Activated CD4-positive, alpha-beta memory T cell treated with anti-CD3 and anti-CD28 coated beads for 36 hours (primary cell): ENCODE measurements around the gene MPND. TPM values are rescaled to one million over a fixed set of nuclear protein-coding genes. Genes with fewer than 3 reads are reported as not detected.
A peak's percentile ranks its signal among the peaks of the same experiment; 100 is the strongest.

Experiments
- CTCF ChIA-PET: fragments of 350-600 bp; sonication (Branson Sonifier 250); formaldehyde crosslinking; loops from one replicate; lab custom pipeline; 2021; ENCODE audit warnings: antibody characterized with exemption, inconsistent platforms; lab: Charles Lee
- POLR2A ChIA-PET: fragments of 350-600 bp; sonication (Branson Sonifier 250); formaldehyde crosslinking; loops from one replicate; lab custom pipeline; 2021; ENCODE audit warnings: antibody characterized with exemption; lab: Charles Lee
- DNase-seq: peaks from one replicate; pipeline ENCODE4 v3.0.0-alpha.2; 2020
- H3K27ac Mint-ChIP-seq: one replicate; pipeline ENCODE4 v1.8.0; 2021; ENCODE audit warnings: mixed read lengths
- H3K27me3 Mint-ChIP-seq: one replicate; pipeline ENCODE4 v1.8.0; 2021; ENCODE audit warnings: mixed read lengths
- H3K36me3 Mint-ChIP-seq: one replicate; pipeline ENCODE4 v1.8.0; 2021; ENCODE audit warnings: mixed read lengths
- H3K4me1 Mint-ChIP-seq: one replicate; pipeline ENCODE4 v1.8.0; 2021; ENCODE audit warnings: low read depth, mixed read lengths
- H3K4me3 Mint-ChIP-seq: one replicate; pipeline ENCODE4 v1.8.0; 2021; ENCODE audit warnings: mild to moderate bottlenecking, mixed read lengths
- H3K9me3 Mint-ChIP-seq: one replicate; pipeline ENCODE4 v1.8.0; 2021; ENCODE audit warnings: mixed read lengths
- intact Hi-C: fragments of 100-400 bp; cut with micrococcal nuclease; formaldehyde crosslinking; loops from one replicate; pipeline ENCODE4 v1.15.1; 2023
- total RNA-seq, 2 experiments: library from RNA; stranded (reverse); gene quantifications; one replicate each; pipeline ENCODE4 v1.2.3, GENCODE V29; 2021

The MPND gene
- total RNA-seq, 2 experiments from 2014 or later = 19.6 to 22.6 TPM

DNA sequence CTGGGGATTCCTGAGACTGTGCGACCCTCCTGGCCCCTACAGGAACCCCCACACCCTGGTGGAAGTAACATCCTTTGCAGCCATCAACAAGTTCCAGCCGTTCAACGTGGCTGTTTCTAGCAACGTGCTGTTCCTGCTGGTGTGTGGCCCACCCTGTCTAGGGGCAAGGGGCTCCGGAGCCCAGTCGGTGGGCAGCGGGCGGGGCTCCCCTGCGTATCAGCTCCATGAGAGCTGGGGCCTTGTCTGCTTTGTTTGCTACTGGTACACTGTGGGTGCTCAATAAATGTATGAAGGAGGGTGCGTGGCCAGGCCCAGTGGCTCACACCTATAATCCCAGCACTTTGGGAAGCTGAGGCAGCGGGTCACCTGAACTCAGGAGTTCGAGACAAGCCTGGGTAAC lies 10.9 kb downstream of the MPND start:
- Mint-ChIP-seq H3K27ac (no peak overlapping the region), H3K36me3 (peaks cover 2% of the 10 kb centered on the region), H3K4me1 (no peaks in the 10 kb centered on the region), H3K9me3 (no peaks in the 10 kb centered on the region), H3K27me3 (no peaks in the 10 kb centered on the region), H3K4me3 (no peak overlapping the region)
- CTCF ChIA-PET = interaction anchor here (0.6 to 4.6 kb wide), 4 partner anchors 11 to 86 kb away, joined by 3 to 93 read pairs (median 24); partner anchors contain the start of gene MPND
- POLR2A ChIA-PET = interaction anchor here (0.6 kb wide), 1 partner anchor 111 kb away, joined by 3 read pairs; no protein-coding TSS in a partner anchor
- no peak for DNase-seq
- intact Hi-C loops = no loop called here

- Mint-ChIP-seq H3K4me3 (no peak overlapping the region), H3K27ac (no peak overlapping the region)
- CTCF ChIA-PET = interaction anchor here (0.6 to 4.6 kb wide), 3 partner anchors 14 to 87 kb away, joined by 3 to 93 read pairs (median 3); no protein-coding TSS in a partner anchor
These were observed 11.5 kb downstream of the MPND start for GRCh38 chr19:4354897-4355296.

DNA sequence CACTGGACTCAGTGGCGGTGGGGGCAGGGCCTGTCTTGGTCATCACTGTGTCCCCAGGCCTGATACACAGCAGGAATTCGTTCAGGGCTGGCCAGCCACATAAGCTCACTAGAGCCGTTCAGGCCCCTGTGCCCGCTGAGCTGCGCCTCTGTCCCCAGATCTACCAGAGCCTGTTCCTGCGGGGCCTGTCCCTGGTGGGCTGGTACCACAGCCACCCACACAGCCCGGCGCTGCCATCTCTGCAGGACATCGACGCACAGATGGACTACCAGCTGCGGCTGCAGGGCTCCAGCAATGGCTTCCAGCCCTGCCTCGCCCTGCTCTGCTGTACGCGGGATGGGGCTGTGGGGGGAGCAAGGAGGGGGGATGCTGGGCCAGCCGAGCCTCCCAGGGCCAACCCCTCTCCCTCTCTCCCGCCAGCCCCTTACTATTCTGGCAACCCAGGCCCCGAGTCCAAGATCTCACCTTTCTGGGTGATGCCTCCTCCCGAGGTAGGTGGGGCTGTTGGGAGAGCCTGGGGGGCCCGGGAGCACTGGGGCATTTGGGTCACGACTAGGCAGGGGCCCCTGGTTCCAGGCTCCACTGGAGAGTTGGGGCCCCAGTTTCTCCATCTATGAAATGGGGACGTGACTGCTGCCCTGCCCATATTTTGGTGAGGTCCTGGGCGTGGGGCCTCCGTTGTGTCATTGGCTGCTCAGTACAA lies 13.9 kb downstream of the MPND start:
- intact Hi-C loops = no loop called here
- Mint-ChIP-seq H3K4me1 (no peaks in the 10 kb centered on the region), H3K9me3 (no peaks in the 10 kb centered on the region), H3K36me3 (peaks cover 9% of the 10 kb centered on the region), H3K4me3 (no peak overlapping the region), H3K27ac (no peak overlapping the region), H3K27me3 (no peaks in the 10 kb centered on the region)
- POLR2A ChIA-PET = interaction anchor here (0.6 kb wide), 1 partner anchor 22 kb away, joined by 5 read pairs; no protein-coding TSS in a partner anchor
- no peak for DNase-seq
- CTCF ChIA-PET = interaction anchor here (0.6 to 1.2 kb wide), 4 partner anchors 12 to 254 kb away, joined by 3 to 7 read pairs (median 4); partner anchors contain the start of gene MPND

More at GRCh38 chr19:4354897-4355296, 11.5 kb downstream of the MPND start:
- no peaks in the 10 kb centered on the region for H3K9me3 Mint-ChIP-seq
- H3K4me1 Mint-ChIP-seq = no peaks in the 10 kb centered on the region
- DNase-seq = no peak
- intact Hi-C loops = no loop called here
- no peaks in the 10 kb centered on the region for H3K27me3 Mint-ChIP-seq
- POLR2A ChIA-PET = interaction anchor here (0.6 to 0.8 kb wide), 2 partner anchors 115 to 186 kb away, joined by 3 to 5 read pairs; no protein-coding TSS in a partner anchor
- H3K36me3 Mint-ChIP-seq = peaks cover 2% of the 10 kb centered on the region

DNA sequence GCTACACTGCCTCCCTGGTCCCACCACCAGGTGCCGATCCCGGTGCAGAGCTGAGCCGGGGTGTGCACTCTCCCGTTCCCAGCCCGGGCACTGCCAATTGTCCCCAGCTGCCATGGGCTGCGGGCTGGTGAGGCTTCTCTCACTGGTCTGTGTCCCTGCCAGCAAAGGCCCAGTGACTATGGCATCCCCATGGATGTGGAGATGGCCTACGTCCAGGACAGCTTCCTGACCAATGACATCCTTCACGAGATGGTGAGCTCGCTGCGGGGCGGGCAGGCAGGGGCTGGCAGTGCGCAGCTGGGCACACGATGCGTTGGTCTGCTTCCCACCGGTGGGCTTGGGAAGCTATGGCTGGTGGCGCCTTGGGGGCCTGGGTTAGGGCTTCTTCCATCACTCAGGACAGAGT lies 14.6 kb downstream of the MPND start:
- H3K27ac Mint-ChIP-seq = no peak overlapping the region
- H3K4me3 Mint-ChIP-seq = no peak overlapping the region
- H3K4me1 Mint-ChIP-seq = no peaks in the 10 kb centered on the region
- H3K27me3 Mint-ChIP-seq = no peaks in the 10 kb centered on the region
- no peak for DNase-seq
- ChIA-PET POLR2A (no interaction called here), CTCF (interaction anchor here (0.6 kb wide), 2 partner anchors 16 to 253 kb away, joined by 3 to 7 read pairs; no protein-coding TSS in a partner anchor)
- no peaks in the 10 kb centered on the region for H3K9me3 Mint-ChIP-seq
- intact Hi-C loops = no loop called here
- peaks cover 9% of the 10 kb centered on the region for H3K36me3 Mint-ChIP-seq

DNA sequence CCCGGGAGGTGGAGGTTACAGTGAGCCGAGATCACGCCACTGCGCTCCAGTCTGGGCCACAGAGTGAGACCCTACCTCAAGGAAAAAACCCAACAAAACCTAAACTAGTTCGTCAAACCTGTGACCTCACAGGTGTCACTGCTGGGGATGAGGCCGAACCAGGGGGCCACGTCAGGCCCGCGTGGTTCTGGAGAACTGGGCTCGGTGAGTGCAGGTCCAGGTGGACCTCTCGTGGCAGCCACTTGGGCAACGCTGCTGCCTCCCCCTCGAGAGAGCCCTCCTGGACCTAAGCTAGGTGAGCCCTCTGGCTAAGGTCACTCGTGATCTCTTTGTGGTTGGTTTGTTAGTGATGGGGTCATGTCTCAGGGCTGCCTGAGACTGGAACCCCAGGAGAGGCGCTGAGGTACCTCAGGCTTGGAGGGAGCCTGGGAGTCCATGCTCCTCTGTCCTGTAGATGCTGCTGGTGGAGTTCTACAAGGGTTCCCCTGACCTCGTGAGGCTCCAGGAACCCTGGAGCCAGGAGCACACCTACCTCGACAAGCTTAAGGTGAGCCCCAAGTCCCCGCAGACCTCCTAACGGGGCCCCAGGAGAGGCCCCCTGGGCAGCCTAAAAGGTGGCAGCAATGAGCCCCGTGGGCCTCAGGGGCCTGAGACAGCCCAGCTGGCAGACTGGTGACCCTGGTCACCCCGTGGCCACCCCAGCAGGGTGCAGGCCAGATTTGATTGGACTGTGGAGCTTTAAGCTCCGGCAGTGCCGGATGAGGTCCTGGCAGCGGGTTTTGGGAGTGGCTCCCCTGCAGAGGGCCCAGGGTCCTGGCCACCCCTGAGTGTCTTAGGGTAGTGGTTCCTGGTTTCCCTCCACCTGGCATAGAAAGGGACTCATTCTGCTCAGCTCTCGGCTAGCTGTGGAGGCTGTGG lies 15.6 kb downstream of the MPND start:
- no peak for DNase-seq
- H3K4me1 Mint-ChIP-seq = no peaks in the 10 kb centered on the region
- ChIA-PET POLR2A (no interaction called here), CTCF (interaction anchor here (1.2 kb wide), 1 partner anchor 41 kb away, joined by 3 read pairs; the partner anchor contains the start of gene SH3GL1)
- H3K9me3 Mint-ChIP-seq = no peaks in the 10 kb centered on the region
- intact Hi-C loops = no loop called here
- H3K36me3 Mint-ChIP-seq = peaks cover 9% of the 10 kb centered on the region
- H3K27me3 Mint-ChIP-seq = no peaks in the 10 kb centered on the region
- H3K27ac Mint-ChIP-seq = no peak overlapping the region
- no peak overlapping the region for H3K4me3 Mint-ChIP-seq

DNA sequence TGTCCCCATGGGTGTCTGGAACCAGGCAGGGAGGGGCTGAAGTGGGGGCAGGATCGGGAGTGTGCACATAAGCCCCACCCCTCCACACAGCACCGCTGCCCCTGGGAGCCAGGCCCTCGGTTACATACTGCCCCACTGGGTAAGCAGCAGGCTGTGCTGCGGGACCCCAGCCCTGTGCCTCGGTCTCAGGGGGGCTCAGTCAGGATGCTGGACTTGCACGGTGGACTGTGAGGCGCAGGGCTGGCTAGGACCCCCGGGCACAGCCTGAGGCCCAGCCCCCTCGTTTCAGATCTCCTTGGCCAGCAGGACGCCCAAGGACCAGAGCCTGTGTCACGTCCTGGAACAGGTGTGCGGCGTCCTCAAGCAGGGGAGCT lies 16.3 kb downstream of the MPND start:
- H3K4me1 Mint-ChIP-seq = no peaks in the 10 kb centered on the region
- intact Hi-C loops = no loop called here
- no peak for DNase-seq
- H3K27me3 Mint-ChIP-seq = no peaks in the 10 kb centered on the region
- ChIA-PET CTCF (interaction anchor here (1.2 kb wide), 1 partner anchor 41 kb away, joined by 3 read pairs; the partner anchor contains the start of gene SH3GL1), POLR2A (no interaction called here)
- no peaks in the 10 kb centered on the region for H3K9me3 Mint-ChIP-seq
- H3K4me3 Mint-ChIP-seq = no peak overlapping the region
- H3K36me3 Mint-ChIP-seq = peaks cover 9% of the 10 kb centered on the region
- H3K27ac Mint-ChIP-seq = no peak overlapping the region

DNA sequence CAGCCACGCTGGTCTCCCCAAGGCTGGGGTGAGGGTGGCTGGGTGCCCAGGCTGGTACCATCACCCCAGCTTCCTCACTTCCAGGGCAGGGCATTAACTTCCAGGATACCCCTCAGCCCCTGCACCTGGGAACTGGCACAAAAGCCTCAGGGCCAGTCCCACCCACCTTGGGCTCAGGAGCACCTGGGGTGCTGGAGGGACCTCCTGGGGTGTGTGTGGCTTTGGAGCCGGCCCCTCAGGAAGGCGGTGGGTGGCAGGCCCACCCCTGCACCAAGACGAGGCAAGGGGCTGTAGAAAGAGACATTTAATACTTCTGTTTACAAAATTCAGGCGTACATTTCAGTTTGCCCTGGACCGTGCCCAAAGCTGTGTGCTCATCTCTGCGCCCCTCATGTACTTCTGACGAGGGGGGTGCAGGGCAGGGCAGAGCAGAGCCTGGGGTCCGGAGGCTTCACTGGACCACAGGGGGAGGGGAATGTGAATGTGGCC lies 16.8 kb downstream of the MPND start:
- H3K27me3 Mint-ChIP-seq = no peaks in the 10 kb centered on the region
- peaks cover 9% of the 10 kb centered on the region for H3K36me3 Mint-ChIP-seq
- DNase-seq = no peak
- intact Hi-C loops = no loop called here
- POLR2A ChIA-PET = no interaction called here
- H3K9me3 Mint-ChIP-seq = no peaks in the 10 kb centered on the region
- H3K27ac Mint-ChIP-seq = peak overlapping the region; percentile 3
- no peaks in the 10 kb centered on the region for H3K4me1 Mint-ChIP-seq
- CTCF ChIA-PET = interaction anchor here (1.1 kb wide), 1 partner anchor 8 kb away, joined by 3 read pairs; no protein-coding TSS in a partner anchor
- no peak overlapping the region for H3K4me3 Mint-ChIP-seq

DNA sequence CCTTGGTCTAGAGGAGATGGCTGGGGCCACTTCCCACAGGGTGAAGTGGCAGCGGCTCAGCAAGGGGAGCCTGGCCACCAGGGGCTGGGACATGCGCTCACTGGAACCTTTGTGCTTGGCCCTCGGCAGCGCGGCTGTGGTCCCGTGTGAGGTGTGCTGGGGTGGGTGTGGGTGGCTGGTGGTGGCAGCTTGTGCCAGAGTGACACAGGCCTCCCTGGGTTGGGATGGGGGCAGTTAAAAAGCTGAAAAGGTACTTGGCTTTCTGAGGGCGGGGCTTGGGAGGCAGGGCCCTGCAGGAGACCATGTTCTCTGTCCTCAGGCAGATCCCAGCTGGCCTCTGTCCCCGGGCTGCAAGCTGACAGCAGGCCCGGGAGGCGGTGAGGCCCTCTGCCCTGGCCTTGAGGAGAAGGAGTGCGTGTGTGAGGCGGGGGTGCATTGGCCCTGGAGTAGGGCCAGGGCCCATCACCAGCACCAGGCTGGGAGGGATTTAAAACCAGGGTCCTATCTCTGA lies 17.3 kb downstream of the MPND start:
- H3K4me3 Mint-ChIP-seq = no peak overlapping the region
- intact Hi-C loops = no loop called here
- H3K27ac Mint-ChIP-seq = peak overlapping the region; percentile 8
- ChIA-PET POLR2A (no interaction called here), CTCF (interaction anchor here (1.1 kb wide), 1 partner anchor 8 kb away, joined by 3 read pairs; no protein-coding TSS in a partner anchor)
- no peak for DNase-seq
- no peaks in the 10 kb centered on the region for H3K9me3 Mint-ChIP-seq
- H3K27me3 Mint-ChIP-seq = no peaks in the 10 kb centered on the region
- no peaks in the 10 kb centered on the region for H3K4me1 Mint-ChIP-seq
- H3K36me3 Mint-ChIP-seq = peaks cover 9% of the 10 kb centered on the region

- DNase-seq = no peak
- intact Hi-C loops = no loop called here
- H3K27me3 Mint-ChIP-seq = no peaks in the 10 kb centered on the region
These were observed 18.0 kb downstream of the MPND start for GRCh38 chr19:4361152-4362046.

GRCh38 chr19:4362101-4362828 lies 18.9 kb downstream of the MPND start:
- Mint-ChIP-seq H3K36me3 (peaks cover 11% of the 10 kb centered on the region), H3K9me3 (no peaks in the 10 kb centered on the region), H3K4me3 (no peak overlapping the region), H3K4me1 (no peaks in the 10 kb centered on the region), H3K27ac (no peak overlapping the region), H3K27me3 (no peaks in the 10 kb centered on the region)
- CTCF ChIA-PET = interaction anchor here (0.6 to 2.3 kb wide), 4 partner anchors 10 to 95 kb away, joined by 3 to 10 read pairs (median 6); partner anchors contain the start of gene SH3GL1
- DNase-seq = no peak
- POLR2A ChIA-PET = interaction anchor here (0.9 to 1.2 kb wide), 2 partner anchors 18 to 98 kb away, joined by 3 read pairs; no protein-coding TSS in a partner anchor
- intact Hi-C loops = no loop called here

More at GRCh38 chr19:4361152-4362046, 18.0 kb downstream of the MPND start:
- CTCF ChIA-PET = interaction anchor here (1.1 to 2.3 kb wide), 3 partner anchors 9 to 95 kb away, joined by 3 to 10 read pairs (median 4); no protein-coding TSS in a partner anchor
- Mint-ChIP-seq H3K36me3 (peaks cover 9% of the 10 kb centered on the region), H3K27ac (no peak overlapping the region), H3K4me1 (no peaks in the 10 kb centered on the region), H3K9me3 (no peaks in the 10 kb centered on the region), H3K4me3 (no peak overlapping the region)
- POLR2A ChIA-PET = interaction anchor here (0.9 to 1.2 kb wide), 2 partner anchors 17 to 97 kb away, joined by 3 read pairs; no protein-coding TSS in a partner anchor
